ENCODE results near the gene ZFP14.
"Not testable (repeated sequence)": the region's sequence is repeated elsewhere in the genome, so short reads cannot be mapped to it uniquely, and the experiment has no call there.

Gene ZFP14

DNA sequence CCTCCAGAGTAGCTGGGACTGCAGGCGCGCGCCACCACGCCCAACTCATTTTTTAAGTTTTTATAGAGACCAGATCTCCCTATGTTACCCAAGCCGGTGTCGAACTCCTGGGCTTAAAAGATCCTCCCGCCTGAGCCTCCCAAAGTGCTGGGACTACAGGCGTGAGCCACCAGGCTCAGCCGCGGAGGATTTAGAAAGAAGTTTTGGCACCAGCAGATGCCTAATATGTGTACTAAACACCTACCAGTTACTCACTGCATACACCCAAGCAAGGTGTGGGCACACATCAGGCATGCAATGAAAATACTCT lies 464 bp upstream of the ZFP14 start:
- FAIRE-seq: no peak
- TF ChIP-seq POLR2A (IDR thresholded peaks at IDR 0.05; ENCODE audit: low read depth, low read length): no peak

DNA sequence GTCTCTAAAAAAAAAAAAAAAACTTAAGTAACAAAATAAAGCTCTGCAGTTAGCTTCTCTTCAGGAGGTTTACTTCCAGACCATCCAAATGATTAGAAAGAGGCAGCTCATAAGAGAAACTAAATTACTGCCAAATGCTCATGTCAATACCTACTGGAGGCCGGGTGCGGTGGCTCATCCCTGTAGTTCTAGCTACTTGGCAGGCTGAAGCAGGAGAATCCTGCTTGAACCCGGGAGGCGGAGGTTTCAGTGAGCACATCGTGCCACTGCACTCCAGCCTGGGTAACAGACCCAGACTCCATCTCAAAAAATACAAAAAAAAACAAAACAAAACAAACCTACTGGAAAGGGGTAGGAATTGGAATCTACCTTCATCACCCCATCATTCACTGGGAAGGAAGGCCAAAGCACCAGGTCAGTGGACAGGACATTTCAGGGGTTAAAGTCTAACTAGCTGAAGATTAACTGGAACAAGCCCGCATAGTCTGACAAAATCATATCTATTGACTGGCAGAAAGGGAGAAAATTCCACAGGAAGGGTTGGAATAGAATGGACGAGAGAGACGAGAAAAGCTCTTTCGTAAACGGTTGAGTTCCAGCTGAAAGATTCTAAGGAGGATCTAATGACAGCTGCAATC lies 1.3 kb downstream of the ZFP14 start:
- no peak for TF ChIP-seq POLR2A (IDR thresholded peaks at IDR 0.05; ENCODE audit: low read depth, low read length)
- no peak for FAIRE-seq
- no peak for DNase-seq (ENCODE audit: insufficient read length, low spot score)

More for the DNA sequence above, 464 bp upstream of the ZFP14 start:
- no peak for DNase-seq (ENCODE audit: insufficient read length, low spot score)

DNA sequence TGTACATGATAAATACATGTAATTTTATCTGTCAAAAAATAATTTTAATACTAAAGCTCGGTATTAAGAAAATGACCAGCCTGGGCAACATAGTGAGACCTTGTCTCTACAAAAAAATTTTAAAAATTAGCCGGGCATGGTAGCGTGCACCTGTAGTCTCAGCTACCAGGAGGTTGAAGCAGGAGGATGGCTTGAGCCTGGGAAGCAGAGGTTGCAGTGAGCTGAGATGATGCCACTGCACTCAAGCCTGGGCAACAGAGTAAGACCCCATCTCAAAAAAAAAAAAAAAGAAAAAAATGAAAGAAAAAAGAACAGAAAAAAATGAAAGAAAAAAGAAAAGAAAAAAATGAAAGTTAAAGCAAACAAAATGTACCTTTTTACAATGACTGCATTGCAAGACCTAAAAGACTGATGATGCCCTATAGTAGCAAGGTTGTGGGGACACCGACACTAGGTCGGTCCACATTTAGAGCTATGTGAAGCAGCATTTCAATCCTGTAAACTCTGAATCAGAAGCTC lies 5.3 kb downstream of the ZFP14 start:
- TF ChIP-seq POLR2A (IDR thresholded peaks at IDR 0.05; ENCODE audit: low read depth, low read length): no peak
- FAIRE-seq (no peak), DNase-seq (ENCODE audit: insufficient read length, low spot score) (no peak)

DNA sequence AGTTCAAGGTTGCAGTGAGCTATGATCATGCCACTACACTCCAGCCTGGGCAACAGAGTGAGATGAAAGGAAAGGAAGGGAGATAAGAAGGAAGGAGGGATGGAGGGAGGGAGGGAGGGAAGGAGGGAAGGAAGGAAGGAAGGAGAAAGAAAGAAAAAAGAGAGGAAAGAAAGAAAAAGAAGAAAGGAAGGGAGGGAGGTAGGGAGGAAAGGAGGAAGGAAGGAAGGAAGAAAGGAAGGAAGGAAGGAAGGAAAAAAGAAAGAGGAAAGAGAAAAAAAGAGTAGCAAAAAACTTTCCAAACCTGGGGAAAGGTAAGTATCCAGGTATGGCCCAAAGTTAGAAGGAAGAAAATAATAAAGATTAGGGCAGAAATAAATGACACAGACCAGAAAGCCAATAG lies 7.1 kb downstream of the ZFP14 start:
- no peak for TF ChIP-seq POLR2A (IDR thresholded peaks at IDR 0.05; ENCODE audit: low read depth, low read length)
- DNase-seq (ENCODE audit: insufficient read length, low spot score) (no peak), FAIRE-seq (no peak)

DNA sequence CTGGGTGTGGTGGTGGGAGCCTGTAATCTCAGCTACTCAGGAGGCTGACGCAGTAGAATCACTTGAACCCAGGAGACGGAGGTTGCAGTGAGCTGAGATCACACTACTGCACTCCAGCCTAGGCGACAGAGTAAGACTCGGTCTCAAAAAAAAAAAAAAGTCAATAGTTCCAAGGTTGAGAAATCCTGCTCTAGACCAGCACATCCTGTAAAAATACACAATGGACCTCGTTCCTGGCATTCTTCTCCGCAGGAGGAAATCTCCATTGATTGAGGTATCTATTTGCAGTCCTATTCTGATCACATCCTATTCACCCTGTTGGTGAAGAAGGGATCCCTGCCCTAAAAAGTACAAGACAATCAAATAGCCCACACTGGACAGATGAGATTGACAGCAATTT lies 15.2 kb downstream of the ZFP14 start:
- TF ChIP-seq POLR2A (IDR thresholded peaks at IDR 0.05; ENCODE audit: low read depth, low read length): no peak
- DNase-seq (ENCODE audit: insufficient read length, low spot score): no peak
- FAIRE-seq: no peak

DNA sequence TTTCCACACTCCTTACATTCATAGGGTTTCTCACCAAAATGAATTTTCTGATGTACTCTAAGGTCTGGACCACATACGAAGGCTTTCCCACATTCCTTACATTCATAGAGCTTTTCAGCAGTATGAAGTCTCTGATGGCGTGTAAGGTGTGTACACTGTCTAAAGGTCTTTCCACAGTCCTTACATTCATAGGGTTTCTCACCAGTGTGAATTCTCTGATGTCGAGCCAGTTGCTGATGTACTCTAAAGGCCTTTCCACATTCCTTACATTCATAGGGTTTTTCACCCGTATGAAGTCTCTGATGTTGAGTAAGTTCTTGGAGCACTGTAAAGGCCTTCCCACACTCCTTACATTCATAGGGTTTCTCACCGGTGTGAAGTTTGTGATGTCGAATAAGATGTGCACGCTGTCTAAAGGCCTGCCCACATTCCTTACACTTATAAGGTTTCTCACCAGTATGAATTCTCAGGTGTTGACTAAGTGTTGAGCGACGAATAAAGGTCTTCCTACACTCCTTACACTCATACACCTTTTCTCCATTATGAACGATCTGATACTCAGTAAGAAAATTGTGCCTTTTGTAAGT lies 38.1 kb downstream of the ZFP14 start:
- no peak for TF ChIP-seq POLR2A (IDR thresholded peaks at IDR 0.05; ENCODE audit: low read depth, low read length)
- FAIRE-seq: no peak
- DNase-seq (ENCODE audit: insufficient read length, low spot score): no peak

DNA sequence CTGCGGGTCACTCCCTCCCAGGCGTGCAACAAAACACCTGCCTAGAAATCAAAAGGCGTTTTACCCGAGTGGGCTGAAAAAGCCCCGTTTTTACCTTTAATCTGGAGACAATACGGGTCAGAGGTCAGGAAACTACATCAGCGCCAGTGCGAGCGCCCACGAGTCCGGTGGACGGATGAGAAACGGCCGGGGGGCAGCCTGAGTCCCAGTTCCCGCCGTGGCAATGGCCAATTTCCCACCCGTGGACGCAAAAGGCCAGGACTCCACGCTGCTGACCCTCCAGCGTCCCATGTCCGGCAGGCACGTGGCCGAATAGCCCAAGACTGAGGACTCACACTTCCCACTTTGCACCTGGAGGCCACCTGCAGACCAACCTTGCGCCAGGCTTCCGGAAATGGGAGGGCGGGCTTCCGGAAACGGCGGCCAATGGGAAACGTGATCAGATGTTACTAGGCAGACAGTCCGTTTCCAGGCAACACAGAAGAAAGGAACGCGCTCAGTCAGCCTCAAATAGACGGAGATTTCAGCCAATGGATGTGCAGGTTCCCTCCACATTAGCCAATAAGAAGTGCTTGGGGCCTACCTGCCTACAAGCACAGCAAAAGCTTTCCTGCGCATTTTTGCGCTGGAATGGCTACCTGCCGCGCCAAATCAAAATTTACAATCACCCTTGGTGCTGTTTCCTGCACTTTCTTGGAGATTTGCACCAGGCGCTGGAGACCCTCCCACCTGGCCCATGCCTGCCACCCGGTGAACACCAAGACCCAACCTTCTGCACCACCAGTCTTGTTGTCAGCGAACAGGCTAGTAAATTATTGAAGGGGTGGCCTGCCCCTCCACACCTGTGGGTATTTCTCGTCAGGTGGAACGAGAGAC lies 47.4 kb downstream of the ZFP14 start:
- peak; percentile 90 for DNase-seq (ENCODE audit: insufficient read length, low spot score)
- no peak for TF ChIP-seq POLR2A (IDR thresholded peaks at IDR 0.05; ENCODE audit: low read depth, low read length)
- FAIRE-seq: peak; percentile 90

DNA sequence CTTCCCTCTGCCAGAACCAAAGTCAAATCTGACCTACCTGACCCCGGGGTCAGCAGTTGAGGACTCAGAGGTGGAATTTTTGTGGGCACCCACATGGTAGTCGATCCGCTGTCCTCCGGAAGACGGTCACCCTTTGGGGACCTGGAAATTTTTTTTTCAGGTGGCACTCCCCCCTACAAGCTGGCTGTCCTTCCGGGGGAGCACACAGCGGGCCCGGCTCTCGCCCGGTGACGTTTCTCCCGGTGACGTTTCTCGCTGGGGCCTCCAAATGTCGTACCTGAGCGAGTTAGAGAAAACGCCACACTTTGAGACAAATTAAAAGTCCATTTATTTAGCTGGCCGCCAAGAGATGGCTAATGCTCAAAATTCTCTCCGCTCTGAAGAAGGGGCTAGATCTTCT lies 48.8 kb downstream of the ZFP14 start:
- DNase-seq (ENCODE audit: insufficient read length, low spot score): no peak
- TF ChIP-seq POLR2A (IDR thresholded peaks at IDR 0.05; ENCODE audit: low read depth, low read length): no peak
- FAIRE-seq: no peak

DNA sequence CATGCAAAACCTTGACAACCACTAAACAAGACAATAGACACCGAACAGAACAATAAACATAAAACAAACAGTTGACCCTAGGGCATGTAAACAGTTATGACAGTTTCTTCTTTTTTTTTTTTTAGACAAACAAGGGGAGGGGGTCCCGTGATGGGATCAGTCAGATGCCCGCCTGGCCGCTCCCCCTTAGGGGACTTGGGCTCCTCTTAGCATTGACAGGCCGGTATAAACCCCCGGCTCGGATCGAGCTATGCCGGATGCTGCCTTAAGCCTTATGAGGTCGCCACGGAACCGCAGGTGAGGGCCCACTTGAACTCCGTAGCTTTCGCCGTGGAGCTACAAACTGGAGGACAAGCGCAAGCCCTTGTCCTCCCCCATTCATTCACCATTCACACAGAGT lies 49.5 kb downstream of the ZFP14 start:
- not testable (repeated sequence) for DNase-seq (ENCODE audit: insufficient read length, low spot score); FAIRE-seq

DNA sequence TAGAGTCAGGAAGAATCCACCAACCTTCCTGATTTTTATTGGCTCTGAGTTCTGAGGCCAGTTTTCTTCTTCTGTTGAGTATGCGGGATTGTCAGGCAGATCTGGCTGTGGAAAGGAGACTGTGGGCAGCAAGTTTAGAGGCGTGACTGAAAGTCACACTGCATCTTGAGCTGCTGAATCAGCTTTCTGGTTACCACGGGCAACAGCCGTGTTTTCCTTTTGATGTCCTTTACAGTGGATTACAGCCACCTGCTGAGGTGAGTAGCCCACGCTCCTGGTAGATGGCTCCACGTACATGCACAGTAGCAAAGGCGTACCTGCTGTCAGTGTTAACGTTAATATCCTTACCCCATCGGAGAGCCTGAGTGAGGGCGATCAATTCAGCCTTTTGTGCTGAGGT lies 52.4 kb downstream of the ZFP14 start:
- DNase-seq (ENCODE audit: insufficient read length, low spot score); FAIRE-seq: not testable (repeated sequence)

DNA sequence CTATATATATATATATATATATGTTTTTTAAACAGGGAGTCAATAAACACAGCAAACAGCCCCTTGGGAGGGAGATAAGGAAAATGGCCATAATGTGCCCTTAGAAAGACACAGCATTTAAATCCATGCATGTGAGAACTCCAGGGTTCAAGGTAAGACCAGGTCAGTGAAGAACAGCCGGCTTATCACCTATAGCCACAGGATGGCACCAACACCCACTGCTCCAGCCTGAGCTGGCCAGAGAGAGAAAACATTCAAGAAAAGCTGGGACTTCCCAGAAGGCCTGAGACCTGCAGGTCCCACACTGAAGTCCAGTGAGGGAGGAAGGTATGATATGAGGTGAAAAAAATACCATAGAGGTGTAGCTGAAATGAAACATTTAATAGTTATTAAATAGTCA lies 63.8 kb downstream of the ZFP14 start:
- not testable (repeated sequence) for DNase-seq (ENCODE audit: insufficient read length, low spot score); FAIRE-seq

DNA sequence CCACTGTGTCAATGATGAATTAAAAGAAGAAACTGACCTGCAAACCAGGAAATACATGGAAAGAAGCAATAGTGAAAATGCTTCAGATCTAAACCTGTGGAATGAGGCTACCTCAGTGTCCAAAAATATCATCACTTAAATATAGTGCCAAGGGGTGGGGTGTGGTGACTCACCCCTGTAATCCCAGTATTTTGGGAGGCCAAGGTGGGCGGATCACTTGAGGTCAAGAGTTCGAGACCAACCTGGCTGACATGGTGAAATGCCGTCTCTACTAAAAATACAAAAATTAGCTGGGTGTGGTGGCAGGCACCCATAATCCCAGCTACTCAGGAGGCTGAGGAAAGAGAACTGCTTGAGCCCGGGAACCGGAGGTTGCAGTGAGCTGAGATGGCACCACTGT lies 64.9 kb downstream of the ZFP14 start:
- DNase-seq (ENCODE audit: insufficient read length, low spot score); FAIRE-seq: not testable (repeated sequence)

DNA sequence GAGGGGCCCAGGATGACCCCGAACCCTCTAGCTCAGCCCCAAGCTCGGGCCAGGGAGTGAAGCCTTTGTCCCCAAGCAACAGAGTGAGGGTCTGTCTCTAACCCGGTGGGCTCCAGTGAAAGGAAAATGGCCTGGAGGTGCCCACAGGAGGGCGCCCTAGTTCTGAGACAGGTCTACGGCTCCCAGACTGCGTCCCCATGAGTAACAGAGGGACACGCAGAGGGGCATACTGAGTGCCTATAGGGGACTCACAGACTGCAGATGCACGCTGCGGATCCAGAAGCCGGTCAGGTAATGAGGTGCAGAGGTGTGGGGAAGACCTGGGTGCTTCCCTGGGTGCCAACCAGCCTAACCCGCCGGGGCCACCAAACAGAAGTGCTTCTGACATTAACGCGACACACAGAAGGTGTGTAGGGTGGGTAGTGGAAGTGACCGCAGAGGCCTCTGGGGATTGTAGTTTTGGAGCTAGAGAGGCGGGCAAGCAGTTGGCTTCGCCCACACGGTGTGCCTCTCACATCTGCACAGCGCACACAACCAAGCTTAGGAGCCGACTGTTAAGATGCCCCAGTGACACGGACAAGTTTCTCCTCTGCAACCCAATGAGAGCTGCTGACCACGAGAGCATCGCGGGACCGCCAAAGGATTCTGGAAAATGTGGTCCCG lies 67.8 kb downstream of the ZFP14 start:
- DNase-seq (ENCODE audit: insufficient read length, low spot score); FAIRE-seq: not testable (repeated sequence)

DNA sequence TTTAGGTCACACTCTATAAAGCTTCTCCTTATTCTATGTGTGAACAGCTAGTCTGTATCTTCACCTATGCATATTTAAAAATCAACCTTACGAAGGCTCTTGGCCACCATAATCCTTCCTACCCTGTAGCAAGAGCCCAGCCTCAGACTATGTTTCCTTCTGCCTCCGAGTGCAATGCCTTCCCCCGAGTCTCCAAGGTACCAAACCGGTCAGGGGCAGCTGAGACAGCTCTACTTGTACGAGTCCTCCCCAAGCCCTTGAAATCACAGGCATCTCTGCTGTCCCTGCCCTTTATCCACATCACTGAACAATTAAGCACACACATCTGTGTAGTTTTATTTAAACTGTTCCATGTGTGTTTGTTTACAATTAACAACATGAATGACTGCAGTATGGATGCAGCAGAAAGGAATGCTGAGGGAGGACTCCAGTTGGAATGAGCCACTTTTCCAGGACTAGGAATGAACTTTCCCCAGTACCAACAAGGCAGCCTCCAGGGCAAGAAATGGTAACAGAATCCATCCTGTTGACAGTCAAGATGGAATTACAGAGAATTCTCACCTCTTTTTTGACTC lies 68.5 kb downstream of the ZFP14 start:
- not testable (repeated sequence) for DNase-seq (ENCODE audit: insufficient read length, low spot score); FAIRE-seq

DNA sequence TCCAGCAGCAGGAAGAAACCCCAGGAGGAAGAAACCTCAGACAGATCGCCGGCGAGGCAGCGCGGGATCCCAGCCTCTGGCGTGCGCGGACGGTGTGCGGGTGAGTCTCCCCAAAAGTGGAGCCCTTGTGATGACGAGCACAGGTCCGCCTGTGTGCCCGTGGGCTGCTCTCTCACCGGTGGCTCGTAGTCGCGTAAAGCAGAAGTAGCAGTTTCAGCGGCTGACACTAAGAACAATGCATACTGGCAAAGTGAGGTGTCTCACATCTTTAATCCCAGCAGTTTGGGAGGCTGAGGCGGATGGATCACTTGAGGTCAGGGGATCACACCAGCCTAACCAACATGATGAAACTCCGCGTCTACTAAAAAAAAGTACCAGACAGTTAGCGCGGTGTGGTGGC lies 69.2 kb downstream of the ZFP14 start:
- not testable (repeated sequence) for FAIRE-seq; DNase-seq (ENCODE audit: insufficient read length, low spot score)

DNA sequence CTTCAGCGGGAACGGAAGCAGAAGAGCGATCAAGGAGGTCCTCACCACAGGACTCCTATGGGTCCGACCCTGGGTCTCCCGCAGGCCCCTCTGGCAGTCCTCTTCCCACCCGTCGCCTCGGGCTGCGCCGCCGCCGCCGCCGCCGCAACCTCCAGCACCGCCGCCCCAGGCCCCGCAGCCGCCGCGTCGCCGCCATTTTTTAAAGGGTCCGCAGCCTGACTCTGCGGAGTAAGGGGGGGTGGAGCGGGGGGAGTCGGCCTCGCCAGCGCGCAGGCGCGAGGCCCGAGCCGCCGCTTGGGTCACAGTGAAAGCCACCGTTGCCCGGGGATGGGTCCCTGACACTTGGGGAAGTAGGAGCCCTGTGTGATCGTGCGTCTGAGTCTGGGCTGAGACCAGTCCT lies 69.7 kb downstream of the ZFP14 start:
- not testable (repeated sequence) for DNase-seq (ENCODE audit: insufficient read length, low spot score); FAIRE-seq

DNA sequence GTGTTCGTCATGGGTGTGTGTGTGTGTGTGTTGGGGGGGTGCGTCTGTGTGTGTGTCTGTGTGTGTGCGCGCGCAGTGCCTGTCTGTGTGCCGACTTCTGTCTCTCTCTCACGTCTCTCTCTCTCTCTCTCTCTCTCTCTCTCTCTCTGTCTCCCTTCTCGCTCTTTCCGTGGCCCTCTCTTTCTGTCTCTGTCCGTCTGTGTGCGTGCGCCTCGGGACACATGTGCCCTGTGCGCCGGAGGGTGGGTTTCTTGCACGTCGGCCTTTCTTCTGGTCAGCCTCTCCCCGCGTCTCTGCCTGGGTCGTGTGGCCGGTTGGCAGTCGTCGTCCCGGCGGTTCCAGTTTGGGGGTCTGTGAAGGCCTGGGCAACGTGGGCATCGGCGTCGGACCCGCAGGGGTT lies 86.7 kb downstream of the ZFP14 start:
- not testable (repeated sequence) for FAIRE-seq; DNase-seq (ENCODE audit: insufficient read length, low spot score)

Measured in H54 (cell line).